Activated CD4-positive, alpha-beta T cell treated with anti-CD3 and anti-CD28 coated beads, Interleukin-2, amount 50 U/mL, for 4 hours (primary cell): ENCODE results near the gene CNNM1.

Experiments
- DNase-seq, 2 experiments: peaks; one replicate each; pipeline ENCODE4 v3.0.0-alpha.2; 2020

Gene CNNM1

DNA sequence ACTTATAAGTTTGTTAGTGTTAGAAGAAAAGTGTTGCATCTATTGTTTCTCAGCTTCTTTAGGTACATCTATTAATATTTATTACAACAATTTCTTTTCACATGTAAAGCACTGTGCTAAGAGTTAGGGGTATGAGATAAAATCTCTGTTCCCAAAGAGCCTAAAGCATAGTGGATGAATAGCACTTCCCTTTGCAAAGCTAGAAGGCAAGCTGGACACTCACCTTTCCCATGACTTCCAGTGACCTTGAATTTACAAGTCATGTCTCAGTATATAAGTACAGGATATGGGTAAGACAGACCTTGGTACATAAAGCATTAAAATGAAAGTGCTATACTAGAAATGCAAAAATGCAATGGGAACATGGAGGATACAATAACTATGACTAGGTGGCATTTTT lies 8.7 kb downstream of the CNNM1 start:
- DNase-seq = no peak

DNA sequence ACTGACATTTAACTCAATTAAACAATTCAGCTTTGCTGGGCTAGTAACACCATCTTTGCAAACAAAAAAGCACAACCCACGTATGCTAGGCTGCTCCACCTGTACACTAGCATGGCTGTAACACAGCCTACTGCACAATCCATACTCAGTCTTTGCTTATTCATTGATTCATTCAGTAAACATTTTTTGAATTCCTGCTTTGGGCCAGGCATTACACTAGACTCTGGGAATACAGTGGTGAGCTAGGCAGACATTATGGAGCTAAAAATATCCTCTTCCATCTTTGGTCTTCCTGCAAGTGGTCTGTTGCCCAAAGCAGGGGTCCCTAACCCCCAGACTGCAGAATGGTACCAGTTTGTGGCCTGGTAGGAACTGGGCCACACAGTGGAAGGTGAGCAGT lies 9.9 kb downstream of the CNNM1 start:
- no peak for DNase-seq

DNA sequence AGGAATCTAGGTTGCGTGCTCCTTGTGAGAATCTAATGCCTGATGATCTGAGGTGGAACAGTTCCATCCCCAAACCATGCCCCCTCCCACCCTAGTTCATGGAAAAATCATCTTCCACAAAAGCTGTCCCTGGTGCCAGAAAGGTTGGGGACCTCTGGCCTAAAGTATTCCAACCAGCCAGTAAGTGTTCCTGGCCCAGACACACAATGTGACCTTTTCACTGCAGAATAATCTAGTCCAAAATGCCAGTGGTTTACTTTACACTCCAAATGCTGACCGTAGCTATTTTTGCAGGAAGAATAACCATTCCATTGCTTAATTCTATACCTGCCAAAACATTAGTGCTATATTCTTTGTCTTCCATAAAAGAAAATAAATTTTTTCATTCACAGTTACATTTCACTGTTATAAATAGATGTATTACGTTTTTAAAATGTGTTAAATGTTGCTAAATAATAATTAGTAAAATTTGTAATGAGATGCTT lies 10.4 kb downstream of the CNNM1 start:
- DNase-seq = no peak

DNA sequence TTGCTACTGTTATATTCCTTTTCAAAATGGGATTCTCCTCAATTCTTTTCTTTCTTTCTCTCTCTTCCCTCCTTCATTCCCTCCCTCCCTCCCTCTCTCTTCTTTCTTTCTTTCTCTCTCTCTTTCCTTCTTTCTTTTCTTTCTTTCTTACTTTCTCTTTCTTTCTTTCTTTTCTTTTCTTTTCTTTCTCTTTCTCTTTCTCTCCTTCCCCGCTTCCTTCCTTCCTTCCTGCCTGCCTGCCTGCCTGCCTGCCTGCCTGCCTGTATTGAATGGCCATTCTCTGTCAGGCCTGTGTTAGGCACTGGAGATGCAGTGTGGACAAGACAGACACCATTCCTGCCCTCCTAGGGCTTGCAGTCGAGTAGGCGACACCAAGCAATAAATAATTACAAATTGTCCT lies 11.5 kb downstream of the CNNM1 start:
- no peak for DNase-seq

DNA sequence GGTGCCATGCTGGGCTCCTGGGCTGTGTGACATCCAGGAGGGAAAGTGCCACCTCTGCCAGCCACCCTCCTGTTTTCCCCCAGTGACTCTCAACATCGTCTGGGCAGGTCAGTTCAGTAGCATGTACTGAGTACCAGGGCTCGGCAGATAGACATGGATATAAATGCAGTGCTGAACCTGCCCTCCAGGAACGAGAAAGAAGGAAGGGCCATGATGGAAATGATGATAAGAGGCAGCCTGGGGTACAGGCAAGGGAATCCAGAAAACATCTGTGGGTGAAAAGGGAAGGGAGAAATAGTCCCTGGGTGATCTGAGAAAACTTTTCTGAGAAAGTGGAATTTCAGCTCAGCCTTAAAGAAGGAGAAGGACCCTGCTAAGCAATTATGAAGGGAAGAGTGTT lies 12.1 kb downstream of the CNNM1 start:
- no peak for DNase-seq

DNA sequence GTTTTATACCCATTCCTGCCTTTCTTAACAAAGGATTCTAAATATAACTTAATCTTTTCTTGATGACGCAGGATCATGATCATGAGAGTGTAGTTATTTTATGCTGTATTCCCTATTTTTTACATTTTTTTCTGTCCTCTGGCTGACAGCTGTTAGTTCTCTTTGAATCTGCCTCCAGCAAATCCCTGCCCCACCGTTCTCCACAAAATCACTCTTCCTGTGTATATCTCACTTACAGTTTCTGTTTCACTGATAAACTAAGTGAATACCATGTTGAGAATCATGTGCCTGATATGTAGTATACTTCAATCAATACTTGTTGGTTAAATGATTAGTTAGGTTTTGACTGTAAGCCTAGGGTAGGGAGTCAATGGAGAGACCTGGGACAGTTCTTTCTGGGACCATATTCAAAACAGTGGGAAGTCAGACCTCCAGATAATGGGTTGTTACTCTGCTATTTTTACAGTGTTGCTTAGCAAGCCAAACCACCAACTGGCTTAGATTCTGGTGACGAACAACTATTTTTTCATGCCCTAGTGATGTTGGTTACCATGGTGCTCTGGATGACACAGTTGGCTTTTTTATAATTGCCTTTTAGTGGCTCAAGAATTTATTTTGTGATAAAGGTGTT lies 12.8 kb downstream of the CNNM1 start:
- DNase-seq = no peak

DNA sequence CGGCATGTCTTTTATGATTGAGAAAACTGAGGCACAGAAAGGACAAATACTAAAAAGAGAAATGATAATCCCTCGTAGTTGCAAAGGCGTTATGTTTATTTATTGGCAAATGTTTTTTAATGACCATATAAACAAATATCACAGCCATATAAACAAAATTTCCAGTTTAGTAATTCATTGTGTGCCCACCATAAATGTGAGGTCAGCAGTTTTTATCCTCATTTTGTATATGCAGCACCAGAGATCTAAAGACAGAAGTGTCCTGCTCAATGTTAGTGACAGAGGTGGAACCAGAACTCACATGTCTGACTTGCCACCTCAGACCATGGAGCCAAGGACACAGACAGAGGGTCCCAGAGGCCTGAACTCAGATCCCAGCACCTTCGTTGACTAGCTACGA lies 14.1 kb downstream of the CNNM1 start:
- no peak for DNase-seq

DNA sequence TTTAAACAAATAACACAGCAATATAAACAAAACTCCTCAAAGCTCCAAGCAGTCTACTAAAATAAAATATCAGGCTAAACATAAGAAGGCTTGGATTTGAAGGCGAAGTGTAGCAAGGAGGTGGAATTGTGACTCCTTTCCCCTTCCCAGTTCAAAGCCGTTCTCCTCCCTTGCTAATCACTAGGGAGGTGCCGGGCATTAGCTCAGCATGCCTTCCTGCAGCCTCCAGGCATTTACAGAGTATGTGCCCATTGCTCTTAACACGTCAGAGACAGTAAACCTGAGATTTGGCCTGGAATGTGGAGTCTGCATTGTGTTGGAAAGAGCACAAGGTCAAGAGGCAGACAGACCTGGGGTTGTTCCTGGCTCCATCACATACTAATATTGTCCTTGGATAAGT lies 15.6 kb downstream of the CNNM1 start:
- DNase-seq = no peak

DNA sequence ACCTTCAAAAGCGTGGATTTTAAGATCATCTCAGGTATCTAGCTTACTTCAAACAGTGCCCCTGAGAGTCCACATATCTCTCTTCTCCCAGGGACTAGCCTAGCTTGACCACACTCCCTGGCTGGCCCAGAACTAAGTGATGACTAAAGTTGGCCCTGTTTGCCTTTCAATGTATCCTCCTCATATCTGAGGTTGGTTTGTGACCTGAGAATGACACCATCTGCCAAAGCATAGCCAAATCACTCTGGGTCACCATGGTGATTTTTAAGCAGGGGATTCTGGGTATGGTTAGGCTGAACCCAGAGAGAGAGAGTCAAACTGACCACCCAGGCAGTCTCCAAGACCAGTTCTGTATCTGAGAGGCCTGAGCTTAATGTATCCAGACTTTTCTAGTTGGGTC lies 16.2 kb downstream of the CNNM1 start:
- DNase-seq = no peak

DNA sequence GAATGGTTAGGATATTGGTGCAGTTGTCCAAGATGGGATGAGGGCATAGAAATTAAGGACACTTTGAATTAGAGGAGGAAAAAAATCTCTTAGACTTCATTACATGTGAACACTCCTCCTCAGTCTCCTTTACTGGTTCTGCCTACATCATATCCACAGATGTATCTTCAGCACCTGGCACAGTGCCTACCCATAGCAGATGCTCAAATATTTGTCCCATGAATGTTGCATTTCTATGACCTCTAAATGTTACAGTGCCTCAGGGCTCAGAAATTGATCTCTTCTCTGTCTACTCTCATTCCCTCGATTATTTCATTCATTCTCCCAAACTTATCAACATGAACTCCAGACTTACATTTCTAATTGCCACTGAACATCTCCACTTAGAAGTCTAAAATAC lies 17.1 kb downstream of the CNNM1 start:
- DNase-seq = no peak

DNA sequence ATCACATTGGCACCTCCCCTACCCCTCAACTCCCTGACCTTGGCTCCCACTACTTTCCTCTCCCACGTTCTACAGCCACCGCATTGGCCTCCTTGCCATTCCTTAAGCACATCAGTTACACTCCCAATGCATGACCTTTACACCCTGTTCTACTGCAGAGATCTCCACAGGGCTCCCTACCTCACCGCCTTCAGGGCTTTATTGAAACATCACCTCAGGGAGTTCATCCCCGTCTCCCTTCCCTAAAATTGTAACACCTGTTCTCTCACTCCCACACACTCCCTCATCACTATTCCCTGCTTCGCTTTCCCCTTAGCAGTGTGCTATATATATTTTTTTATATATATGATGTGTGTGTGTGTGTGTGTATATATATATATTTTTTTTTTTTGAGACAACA lies 18.5 kb downstream of the CNNM1 start:
- no peak for DNase-seq

DNA sequence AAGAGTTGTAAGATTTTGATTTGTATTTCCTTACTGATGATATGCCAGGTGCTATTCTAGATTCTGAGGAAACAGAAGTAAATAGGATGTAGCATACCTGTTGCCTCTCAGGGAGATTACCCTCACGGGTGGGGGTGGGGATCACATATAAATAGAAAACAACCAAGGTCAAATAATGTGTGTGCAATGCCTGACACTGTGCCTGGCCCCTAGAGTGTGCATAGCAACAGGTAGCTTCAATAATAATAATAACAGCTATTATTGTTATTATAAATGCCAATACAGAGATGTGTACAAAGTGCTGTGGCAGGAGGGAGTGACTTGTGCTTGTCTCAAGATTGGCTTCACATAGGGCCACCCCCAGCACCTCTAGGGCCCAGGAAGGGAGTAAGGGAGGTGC lies 24.0 kb downstream of the CNNM1 start:
- DNase-seq = no peak

DNA sequence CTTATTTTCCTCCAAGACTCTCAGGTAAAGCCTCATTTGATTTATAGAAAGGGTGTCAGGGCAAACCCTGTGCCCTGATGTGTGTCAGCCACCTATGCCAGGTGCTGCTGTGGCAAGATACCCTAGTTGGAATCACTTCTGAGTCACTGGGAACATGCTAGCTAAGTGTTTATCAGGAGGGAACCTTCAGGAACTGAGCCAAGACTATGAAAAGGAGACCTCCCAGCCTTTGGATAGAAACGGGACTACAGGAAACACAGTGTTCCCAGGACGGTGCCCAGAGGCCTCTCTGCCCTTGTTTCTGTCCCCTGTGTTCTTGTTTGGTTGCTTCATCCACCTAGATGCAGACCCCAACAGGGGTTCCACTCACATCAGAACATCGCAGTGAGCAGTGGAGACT lies 28.5 kb downstream of the CNNM1 start:
- DNase-seq = no peak

DNA sequence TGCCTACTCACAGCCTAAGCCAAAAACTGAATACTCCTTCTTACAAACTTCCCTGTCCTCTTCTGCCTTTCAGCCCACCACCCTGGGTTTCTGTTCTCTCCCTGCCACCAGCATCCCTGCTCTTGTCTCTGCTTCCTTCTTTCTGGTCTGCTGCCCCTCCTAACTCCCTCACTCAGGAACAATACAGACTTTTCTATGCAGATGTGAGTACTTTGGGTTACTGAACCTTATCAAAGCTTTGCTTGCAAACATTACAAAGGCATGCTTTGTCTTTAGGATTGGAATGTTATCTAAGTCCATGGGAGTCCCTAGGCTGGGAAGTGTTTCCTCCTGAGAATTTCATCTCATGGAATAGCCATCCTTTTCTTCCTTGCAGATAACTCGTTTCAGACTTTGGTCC lies 28.9 kb downstream of the CNNM1 start:
- DNase-seq = no peak

DNA sequence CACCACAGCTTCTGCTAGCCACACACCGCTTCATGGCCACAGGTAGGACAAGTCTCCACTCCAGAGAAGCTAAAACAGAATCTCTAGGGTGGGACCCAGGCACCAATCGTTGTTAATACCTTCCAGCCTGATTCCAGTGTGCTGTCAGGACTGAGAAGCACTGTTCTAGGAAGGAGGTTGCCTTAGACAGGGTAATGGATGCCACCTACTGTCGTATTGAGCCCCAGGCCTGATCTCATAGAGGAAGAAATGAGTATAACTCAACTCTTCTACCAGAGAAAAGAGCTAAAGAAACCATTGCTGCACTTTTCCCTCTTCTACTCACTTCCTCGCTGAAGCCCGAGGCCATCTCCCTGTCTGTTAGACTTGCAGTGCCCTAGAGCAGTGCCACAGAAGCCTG lies 31.8 kb downstream of the CNNM1 start:
- no peak for DNase-seq

DNA sequence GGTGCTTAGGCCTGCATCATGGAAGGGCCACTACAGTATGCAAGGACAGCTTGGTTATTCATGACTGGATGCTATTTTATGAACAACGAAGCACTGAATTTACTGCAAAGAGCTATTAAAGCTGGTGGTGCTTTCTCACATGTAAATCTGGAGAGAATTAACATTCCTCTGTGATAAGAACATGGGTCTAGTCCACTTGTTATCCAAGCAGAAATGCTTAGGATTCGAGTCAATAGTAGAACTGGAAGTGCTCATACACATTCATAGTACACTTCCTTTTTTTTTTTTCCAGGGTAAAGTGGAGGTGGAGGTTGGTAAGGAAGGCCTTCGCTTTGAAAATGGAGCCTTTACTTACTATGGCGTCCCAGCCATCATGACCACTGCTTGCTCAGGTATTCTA lies 35.0 kb downstream of the CNNM1 start:
- DNase-seq = no peak

DNA sequence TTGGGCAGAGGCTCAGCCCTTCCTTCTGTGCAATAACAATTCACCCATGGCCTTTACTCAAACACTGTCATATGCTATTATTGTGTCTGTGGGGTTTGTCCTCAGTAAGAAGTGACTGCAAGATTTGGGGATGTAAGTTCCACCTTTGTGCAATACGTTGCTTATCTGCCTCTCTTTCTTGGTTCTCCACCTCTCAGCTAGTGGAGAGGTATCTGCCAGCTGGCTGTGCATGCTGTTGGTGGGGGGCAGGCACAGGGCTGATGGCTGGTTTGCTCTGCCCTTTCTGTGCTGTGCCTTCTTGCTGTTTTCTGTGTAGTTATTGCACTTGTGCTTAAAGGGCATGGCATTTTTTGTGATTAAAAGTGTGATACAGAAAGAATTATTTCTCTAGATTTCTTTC lies 36.2 kb downstream of the CNNM1 start:
- no peak for DNase-seq

DNA sequence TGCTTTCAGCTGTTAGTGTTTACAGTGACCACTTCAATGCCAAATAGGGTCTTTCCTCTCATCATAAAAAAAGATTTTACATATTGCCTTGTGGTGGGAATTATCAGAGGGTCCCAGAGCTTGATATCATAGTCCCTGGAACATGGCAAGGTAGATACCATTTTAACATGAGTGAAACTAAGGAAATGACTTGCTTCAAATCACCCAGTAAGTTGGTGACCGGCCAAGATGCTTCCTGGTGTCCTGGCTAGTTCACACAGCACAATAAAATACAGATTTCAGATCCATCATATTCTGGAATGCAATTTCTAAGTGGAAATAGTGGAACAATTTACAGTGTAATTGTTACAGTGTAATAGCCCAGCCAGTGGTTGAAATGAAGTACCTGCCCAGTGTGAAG lies 36.6 kb downstream of the CNNM1 start:
- no peak for DNase-seq

DNA sequence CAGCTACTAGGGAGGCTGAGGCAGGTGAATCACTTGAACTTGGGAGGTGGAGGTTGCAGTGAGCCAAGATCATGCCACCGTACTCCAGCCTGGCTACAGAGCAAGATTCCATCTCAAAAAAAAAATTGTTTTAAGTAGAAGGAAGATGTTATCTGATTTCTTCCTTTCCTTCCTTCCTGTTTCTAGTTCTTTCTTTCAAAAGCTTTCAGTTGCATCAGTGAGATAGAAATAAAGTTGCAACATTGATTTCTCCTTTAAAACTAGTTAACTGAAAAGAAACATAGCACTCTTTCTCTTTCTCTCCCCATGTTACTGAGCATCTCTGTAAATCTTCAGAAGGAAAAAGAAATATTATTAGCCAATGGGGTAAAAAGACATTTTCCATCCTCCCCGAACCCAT lies 37.5 kb downstream of the CNNM1 start:
- no peak for DNase-seq

DNA sequence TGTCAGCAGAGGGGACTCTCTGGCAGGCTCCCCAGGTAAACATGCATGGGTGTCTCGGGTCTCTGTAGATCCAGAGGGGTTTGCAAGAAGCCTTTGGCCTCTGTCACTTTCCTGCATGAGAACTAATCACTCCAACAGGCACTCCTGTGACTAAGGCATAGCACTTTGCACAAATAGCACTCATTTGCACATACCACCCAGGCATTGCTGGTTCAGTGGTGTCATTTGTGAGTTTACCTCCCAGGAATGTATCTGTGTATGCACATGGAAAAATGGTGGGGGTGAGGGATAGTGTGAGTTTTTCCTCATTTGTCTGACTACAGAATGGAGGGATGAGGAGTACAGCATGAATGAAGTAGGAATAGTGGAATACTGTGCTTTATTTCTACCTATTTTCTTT lies 39.5 kb downstream of the CNNM1 start:
- DNase-seq = no peak

DNA sequence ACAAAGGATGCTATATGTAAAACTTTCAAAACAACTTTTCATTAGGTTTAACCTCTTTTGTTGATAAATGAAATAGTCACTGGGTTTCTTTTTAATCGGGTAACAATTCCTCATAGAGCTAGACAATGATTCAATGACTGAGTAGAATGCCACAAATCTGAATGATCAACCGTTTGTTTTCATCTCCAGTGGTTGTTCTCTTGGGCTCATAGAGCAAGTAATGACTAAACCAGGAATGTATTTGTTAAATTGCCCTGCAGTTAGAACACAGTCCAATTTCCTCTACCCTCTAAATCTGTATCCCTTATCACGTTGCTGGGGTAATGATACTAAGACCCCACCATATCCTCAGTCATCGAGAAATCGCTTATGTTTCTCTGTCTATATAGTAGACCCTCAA lies 40.0 kb downstream of the CNNM1 start:
- DNase-seq = no peak

DNA sequence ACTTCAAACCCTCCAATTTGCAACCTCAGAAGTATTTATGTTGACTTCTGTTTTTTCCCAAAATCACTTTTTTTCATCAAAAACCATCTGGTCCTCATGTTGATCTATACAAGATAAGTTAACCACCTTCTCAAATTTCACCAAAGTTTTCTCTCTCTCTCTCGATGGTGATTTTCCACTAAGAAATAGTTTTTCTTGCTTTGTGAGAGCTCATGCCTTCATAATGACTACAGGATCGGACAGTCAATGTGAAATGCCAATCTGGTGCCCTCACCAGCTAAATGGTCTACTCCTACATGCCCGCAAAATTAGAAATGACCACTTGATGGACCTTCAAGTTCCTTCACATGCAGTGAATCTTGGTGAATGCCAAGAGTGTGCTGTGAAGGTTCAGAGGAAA lies 40.4 kb downstream of the CNNM1 start:
- no peak for DNase-seq

DNA sequence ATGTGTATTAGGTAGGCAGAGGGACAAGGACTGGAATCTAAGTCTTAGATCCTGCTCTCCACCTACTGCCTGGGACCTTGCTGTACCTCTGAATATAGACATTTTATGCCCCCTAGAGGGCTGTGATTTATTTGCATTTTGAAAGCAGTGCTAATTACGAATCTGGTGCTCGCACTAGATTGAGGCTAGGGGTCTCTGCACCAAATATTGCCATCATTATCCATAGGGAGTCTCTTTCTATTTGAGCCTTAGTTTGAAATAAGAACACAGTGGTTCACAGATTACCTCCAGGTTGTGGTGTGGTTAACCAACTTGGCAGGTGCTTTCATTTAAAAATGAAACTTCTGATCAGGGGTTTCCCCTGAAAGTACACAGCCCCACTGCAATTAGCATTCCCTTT lies 41.8 kb downstream of the CNNM1 start:
- no peak for DNase-seq

DNA sequence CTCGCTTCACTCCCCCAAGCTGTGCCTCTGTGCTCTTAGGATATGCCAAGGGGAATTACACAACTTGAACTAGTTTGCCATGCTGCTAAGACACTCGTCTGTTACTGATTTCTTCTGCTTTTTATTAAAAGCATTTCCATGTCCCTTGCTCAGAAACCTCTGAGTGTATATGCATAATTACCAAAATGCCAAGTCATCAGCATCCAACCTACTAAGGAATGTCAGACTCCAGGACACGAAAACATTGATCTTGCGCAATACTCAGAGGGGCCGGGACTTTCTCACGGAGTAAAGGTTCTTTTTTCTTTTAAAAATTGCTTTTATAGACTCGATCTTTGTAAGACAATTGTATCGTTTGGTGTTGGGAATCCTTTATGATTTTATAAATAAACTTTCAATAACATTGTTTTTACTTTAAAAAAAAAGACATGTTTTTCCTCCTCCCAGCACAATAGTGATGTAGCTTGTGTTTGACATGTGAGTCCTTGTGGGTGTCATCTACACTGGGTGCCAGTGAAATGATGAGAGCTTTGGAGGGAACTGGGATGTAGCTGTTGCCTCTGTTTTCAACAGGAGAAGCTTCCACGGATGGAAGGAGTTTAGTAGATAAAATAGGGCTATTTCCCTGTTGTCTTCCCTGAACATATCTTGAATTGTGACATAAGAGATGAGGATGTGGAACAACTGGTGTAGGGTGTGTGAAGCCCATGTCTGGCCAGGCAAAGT lies 43.6 kb downstream of the CNNM1 start:
- DNase-seq = no peak

DNA sequence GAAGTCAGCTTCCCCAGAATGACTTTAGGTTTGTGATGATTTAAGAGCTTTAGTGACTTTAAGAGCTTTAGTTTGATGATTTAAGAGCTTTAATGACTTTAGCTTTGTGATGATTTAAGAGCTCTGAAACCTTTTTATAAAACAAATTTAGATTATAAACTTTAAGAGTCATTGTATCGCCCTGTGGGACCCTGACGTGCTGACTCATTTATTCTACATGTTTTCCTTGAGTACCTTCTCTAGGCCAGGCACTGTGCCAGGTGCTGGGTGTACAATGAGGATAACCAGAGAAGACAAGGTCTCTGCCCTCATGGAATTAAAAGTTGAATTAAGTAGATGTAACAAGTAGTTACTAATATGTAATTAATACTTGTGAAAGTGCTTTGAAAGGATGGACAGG lies 45.4 kb downstream of the CNNM1 start:
- DNase-seq = no peak
